HEK293 (cell line): ENCODE results near the gene GTSE1.

ENCODE experiments used
- ATF2 ChIP-seq: fragments of 450-650 bp; formaldehyde crosslinking; IDR thresholded peaks from 2 replicates; pipeline ENCODE4 v1.5.1; 2016; ENCODE audit warnings: missing biosample characterization, missing genetic modification characterization, low read depth
- BCL11A ChIP-seq: fragments of 450-650 bp; formaldehyde crosslinking; IDR thresholded peaks from 2 replicates; pipeline ENCODE4 v1.5.1; 2016; ENCODE audit warnings: low read depth, missing biosample characterization, missing genetic modification characterization
- CTCF ChIP-seq: fragments of 450-650 bp; formaldehyde crosslinking; IDR thresholded peaks from 2 replicates; pipeline ENCODE4 v1.5.1; 2016; ENCODE audit warnings: missing biosample characterization, missing genetic modification characterization
- REPIN1 ChIP-seq: fragments of 450-650 bp; formaldehyde crosslinking; IDR thresholded peaks from 2 replicates; pipeline ENCODE4 v1.5.1; 2017; ENCODE audit warnings: missing biosample characterization, missing genetic modification characterization, low read depth
- ZNF350 ChIP-seq: fragments of 450-650 bp; formaldehyde crosslinking; IDR thresholded peaks from 2 replicates; pipeline ENCODE4 v1.5.0; 2017; ENCODE audit warnings: missing biosample characterization, mild to moderate bottlenecking, missing genetic modification characterization
- ZSCAN30 ChIP-seq: fragments of 450-650 bp; IDR thresholded peaks from 2 replicates; pipeline ENCODE4 v1.5.1; 2018; ENCODE audit warnings: missing biosample characterization, mild to moderate bottlenecking, missing genetic modification characterization, moderate library complexity

- TF ChIP-seq REPIN1 (no peak), CTCF (tag by site-specific recombination) (no peak), ZSCAN30 (no peak), ATF2 (tag by site-specific recombination) (no peak), BCL11A (tag by site-specific recombination) (no peak), ZNF350 (no peak)
Measured at GRCh38 chr22:46378426-46379065, 81.9 kb downstream of the GTSE1 start.
